ENCODE measurements around the gene COL11A1.

- TF ChIP-seq ZNF184 (CRISPR knock-in tag; IDR thresholded peaks at IDR 0.05): no peak
- TF ChIP-seq FOXP1 (CRISPR knock-in tag; IDR thresholded peaks at IDR 0.05): no peak
- no peak for TF ChIP-seq ZNF766 (CRISPR knock-in tag; conservative IDR thresholded peaks at IDR 0.05)
- no peak for TF ChIP-seq SP2 (IDR thresholded peaks at IDR 0.05; ENCODE audit: extremely low read depth, low read depth, low read length, poor library complexity, severe bottlenecking)
- no peak for TF ChIP-seq U2AF2 (optimal IDR thresholded peaks at IDR 0.05; ENCODE audit: low read depth, low read length)
- no peak for TF ChIP-seq FOXM1 (IDR thresholded peaks at IDR 0.05; ENCODE audit: low read depth)
- TF ChIP-seq FOXM1 (CRISPR knock-in tag; IDR thresholded peaks at IDR 0.05; ENCODE audit: low read depth): no peak
- TF ChIP-seq RUNX1 (IDR thresholded peaks at IDR 0.05; ENCODE audit: low read depth): no peak
- no peak for TF ChIP-seq NFYB (IDR thresholded peaks at IDR 0.05; ENCODE audit: extremely low read depth, insufficient read length)
- no peak for TF ChIP-seq BDP1 (IDR thresholded peaks at IDR 0.05; ENCODE audit: insufficient read depth, insufficient read length)
- TF ChIP-seq ZFX (CRISPR knock-in tag; IDR thresholded peaks at IDR 0.05): no peak
- TF ChIP-seq FOS (IDR thresholded peaks at IDR 0.05; ENCODE audit: extremely low read depth, insufficient read length): no peak
Measured at GRCh38 chr1:102954576-102954975, 153.7 kb downstream of the COL11A1 start.
